ENCODE data around the gene NCAN.

- TF ChIP-seq CTCF (IDR thresholded peaks at IDR 0.05; ENCODE audit: poor library complexity, severe bottlenecking): no peak
- TF ChIP-seq SMC3 (conservative IDR thresholded peaks at IDR 0.05; ENCODE audit: poor library complexity): no peak
- no peak for TF ChIP-seq REST (IDR thresholded peaks at IDR 0.05; ENCODE audit: borderline replicate concordance)
- no peak for TF ChIP-seq EZH2 (IDR thresholded peaks at IDR 0.05; ENCODE audit: borderline replicate concordance, insufficient read depth, low read length, poor library complexity, severe bottlenecking)
- TF ChIP-seq POLR2AphosphoS5 (IDR thresholded peaks at IDR 0.05): no peak
- no peak for TF ChIP-seq RAD21 (conservative IDR thresholded peaks at IDR 0.05)
- TF ChIP-seq EP300 (conservative IDR thresholded peaks at IDR 0.05; ENCODE audit: poor library complexity, severe bottlenecking): no peak
- no peak for TF ChIP-seq TAF1 (IDR thresholded peaks at IDR 0.05; ENCODE audit: low read depth)
Measured at GRCh38 chr19:19269952-19270694, 58.4 kb downstream of the NCAN start.

Measured in neural cell (in vitro differentiated cells).